IPS-NIHi7 (cell line): Measurements from ENCODE around the gene SLC6A19.
"Not testable (repeated sequence)": the region's sequence is repeated elsewhere in the genome, so short reads cannot be mapped to it uniquely, and the experiment has no call there.

ENCODE experiments used
- DNase-seq: peaks from one replicate; pipeline ENCODE4 v3.0.0; 2012; ENCODE audit warnings: mixed read lengths; ENCODE audit errors: extremely low spot score

Gene SLC6A19

DNA sequence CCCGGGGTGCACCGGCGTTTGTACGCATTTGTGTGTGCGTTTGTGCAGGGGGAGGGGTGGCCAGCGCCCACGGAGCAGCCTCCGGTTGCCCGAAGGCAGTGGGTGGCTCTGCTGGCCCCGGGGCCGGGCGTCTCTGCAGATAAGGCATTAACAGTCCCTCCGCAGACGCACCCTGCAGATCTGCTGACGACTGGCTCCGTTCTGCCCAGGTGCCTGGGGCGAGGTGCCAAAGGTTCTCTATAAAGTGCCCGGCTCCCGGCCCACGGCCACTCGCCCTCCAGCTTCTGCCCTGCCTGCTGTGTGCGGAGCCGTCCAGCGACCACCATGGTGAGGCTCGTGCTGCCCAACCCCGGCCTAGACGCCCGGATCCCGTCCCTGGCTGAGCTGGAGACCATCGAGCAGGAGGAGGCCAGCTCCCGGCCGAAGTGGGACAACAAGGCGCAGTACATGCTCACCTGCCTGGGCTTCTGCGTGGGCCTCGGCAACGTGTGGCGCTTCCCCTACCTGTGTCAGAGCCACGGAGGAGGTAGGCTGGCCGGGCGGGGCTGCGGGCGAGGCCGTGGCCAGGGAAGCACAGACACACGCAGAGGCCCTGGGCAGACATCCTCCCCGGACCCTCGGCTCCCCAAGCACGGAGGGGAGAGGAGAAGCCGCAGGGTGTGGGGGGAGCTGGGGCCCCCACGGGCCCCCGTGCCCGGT is at the start of gene SLC6A19:
Gene SLC6A19 (plus strand): TSS at position 269 of the 699 bp plus-strand sequence. CDS start 56 bp downstream, at position 325.
- no peak for DNase-seq

DNA sequence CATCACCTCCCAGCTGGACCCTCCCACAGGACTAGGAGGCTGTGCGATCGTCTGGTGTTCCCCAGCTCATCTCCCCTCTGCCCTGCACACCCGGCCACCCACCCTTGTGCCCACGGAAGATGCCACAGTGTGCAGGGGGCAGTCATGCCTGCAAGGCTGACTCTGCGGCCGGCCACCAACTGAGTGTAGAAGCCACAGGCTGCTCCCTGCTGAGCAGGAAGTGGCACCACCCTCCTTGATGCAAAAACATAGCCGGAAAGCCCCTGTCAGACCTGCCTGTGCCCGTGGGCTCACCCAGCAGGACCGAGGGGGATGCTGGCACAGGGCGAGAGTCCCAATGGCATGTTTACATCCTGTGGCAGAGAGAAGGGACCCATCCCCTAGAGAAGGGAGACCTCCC is 49.2 kb upstream of the SLC6A19 start:
- DNase-seq = no peak

DNA sequence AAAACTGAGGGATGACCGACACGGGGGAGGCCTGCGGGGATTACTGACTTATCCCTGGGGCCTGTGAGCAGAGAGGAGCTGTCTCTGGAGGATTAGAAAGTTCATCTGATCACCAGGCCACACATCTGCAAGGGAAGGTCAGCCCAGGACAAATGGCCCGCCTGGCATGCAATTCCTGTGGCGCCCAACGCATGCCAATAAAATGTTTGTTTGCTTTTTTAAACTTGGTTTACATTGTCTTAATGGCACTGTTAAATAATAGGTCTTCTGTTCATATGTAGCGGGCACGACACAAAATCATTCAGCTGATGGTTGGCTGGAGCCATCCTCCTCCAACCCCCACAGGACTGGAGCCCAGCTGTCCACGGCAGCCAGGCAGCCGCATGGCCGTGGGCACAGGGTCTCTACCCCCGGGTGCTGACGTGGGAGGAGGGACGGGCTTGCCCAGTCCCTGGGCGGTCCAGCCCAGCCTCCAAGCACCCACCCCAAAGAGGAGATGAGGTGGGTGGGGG is 48.6 kb upstream of the SLC6A19 start:
- DNase-seq = no peak

DNA sequence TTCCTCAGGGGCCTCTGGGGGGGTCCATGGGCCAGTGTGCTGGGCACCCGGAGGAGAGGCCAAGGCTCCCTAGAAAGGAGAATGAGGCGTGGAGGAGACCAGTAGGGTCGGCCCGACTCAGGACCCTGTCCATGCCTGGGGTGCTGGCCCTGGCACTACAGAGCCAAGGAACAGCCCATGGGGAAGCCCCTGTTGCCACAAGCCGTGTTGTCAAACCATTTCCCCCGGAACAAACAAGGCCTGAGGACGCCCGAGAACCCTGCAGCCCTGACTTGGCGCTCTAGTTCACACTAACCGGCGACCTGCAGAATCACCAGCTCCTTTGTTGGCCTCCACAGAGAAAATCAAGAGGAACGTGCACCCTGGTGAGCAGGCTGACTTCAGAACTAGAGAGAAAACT is 48.0 kb upstream of the SLC6A19 start:
- DNase-seq = no peak

DNA sequence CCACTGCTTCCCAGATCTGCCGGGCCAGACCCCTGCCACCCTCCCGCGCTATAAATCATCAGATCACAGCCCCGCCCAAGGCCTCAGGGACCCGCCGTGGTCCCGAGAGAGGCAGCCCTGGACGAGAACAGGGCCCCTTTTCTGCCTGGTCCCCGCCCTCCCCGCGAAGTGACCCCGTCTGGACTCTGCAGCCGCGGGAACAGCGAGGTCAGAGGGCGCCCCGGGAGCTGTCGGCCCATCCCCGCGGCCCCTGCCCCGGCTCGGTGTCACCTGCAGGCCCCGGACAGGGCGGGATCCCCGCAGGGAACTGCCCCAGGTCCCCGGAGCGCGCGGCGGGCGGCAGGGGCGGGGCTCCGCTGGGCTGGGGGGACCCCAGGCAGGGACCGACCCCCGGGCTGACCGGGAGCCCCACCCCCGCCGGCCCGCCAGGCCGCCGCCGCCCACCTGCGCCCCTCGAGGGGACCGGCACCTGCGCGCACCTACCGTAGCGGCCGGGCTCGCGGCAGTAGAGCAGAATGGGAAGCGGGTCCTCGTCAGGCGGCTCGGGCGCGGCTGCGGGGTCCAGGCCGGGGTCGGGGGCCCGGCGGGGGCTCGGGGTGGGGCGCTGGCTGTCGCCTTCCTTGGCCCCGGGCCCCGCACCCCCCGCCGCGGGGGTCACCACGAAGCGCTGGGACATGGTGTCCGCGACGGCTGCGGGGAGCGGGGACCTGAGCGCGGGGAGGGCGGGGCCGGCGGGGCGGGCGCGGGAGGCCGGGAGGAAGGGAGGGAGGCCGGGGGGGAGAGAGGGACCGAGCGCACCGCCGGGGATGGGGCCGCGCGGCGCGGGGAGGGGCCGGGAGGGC is 46.0 kb upstream of the SLC6A19 start:
- no peak for DNase-seq

DNA sequence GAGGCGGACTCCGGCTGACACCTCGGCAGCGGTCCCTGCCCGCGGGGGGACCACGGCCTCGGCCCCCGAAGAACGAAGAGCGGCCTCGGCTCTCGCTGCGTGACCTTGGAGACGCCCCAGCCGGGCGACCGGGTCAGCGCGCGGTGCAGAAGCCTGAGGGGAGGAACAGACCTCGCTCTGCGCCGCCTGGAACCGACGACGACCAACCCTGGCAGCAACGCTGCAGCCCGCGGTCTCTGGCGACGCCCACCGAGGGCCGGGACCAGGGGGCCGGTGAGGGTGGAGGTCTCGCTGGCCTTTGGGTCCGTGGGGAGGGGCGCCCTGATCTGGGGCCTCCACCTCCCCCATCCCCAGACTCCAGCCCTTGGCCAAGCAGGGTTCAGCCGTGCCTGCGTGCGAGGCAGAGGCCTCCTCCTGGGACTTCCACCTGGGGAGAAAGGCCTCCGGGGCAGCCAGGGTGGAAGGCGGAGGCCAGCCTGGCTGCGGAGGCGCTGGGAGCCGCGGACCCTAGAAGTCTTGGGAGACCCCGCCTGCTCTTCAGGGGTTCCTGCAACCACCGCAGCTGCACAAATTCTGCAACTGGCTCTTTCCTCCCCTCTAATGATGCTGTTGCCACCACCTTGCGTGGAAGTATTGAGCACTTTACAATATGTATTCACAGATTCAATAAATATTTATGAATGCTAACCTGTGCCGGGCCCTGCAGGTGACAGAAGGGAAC is 45.2 kb upstream of the SLC6A19 start:
- DNase-seq = peak; percentile 51

DNA sequence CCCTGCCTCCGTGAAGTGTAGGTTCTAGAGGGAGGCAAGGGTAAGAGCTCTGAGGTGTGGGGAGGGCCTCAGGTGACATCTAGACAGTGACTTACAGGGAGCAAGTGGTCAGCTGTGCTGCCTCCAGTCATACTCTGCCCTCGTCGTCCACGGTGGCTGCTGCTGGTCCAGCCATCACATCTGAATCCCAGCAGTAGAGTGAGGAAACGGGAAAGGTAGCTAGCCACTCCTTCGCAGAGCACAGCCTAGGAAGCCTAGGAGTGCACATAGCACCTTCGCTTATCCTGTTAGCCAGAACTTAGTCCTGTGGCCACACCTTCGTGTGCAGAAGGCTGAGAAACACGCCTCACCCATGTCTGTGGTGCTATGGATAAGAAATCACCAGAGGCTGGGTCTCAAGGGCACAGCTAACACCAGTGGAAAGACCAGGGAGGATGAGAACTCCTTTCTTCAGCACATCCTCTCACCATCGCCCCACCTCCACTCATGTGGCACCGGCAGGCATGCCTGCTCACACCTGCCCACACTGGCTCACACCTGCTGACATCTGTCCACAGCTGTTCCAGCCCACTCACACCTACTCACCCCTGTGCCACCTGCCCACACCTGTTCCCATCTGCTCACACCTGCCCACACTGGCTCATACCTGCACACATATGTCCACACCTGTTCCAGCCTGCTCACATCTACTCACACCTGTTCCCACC is 44.5 kb upstream of the SLC6A19 start:
- DNase-seq = no peak

DNA sequence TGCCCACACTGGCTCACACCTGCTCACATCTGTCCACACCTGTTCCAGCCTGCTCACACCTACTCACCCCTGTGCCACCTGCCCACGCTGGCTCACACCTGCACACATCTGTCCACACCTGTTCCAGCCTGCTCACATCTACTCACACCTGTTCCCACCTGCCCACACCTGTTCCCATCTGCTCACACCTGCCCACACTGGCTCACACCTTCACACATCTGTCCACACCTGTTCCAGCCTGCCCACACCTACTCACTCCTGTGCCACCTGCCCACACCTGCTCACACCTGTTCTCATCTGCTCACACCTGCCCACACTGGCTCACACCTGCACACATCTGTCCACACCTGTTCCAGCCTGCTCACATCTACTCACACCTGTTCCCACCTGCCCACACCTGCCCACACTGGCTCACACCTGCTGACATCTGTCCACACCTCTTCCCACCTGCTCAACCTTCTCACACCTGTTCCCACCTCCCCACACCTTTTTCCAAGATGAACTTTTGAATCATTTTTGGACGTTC is 43.9 kb upstream of the SLC6A19 start:
- DNase-seq = not testable (repeated sequence)

DNA sequence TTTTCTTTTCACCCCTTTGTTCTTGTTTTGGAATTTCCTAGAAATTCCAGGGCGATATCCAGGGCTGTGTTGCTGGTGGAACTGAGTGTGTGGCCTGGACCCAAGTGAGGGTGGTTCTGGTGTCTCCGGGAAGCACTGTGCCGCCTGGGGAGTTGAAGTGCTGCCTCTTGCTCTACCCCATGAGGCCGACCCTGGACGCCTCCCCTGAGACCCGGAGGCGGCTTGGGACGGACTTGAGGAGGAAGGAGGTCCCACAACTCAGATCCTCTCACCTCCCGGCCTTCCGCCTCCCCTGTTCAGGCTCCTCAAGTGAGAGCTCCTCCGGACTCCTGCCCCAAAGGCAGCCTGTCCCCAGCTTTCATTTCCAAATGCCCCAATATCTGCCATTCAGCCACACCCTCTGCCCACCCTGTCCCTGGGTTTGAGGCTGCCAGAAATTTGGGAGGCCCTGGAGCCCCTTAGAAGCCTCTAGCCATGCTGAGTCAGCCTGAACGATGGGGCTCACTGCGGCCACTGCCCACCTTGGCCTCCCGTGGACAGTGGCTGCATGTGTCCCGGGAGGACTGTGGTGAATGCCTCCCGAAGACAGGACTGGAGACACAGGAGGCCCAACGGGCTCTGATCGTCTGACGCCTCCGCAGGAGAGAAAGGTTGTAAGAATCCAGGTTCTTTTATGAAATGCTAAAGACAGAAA is 42.6 kb upstream of the SLC6A19 start:
- no peak for DNase-seq

DNA sequence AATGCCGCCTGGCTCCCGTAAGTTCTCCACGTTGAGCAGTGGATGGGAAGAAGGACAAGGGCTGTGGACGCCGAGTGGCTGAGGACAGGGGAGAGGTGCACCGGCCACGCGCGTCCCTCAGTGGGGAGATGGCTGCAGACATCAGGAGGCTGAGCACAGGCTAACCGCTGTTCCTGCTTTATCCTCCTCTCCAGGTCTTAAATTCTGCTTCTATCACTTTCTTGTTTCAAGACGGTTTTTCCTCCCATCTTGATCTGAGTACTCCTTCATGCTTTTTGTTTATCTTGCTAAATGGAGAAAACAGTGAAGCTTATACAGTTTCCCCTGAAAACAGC is 42.1 kb upstream of the SLC6A19 start:
- no peak for DNase-seq

DNA sequence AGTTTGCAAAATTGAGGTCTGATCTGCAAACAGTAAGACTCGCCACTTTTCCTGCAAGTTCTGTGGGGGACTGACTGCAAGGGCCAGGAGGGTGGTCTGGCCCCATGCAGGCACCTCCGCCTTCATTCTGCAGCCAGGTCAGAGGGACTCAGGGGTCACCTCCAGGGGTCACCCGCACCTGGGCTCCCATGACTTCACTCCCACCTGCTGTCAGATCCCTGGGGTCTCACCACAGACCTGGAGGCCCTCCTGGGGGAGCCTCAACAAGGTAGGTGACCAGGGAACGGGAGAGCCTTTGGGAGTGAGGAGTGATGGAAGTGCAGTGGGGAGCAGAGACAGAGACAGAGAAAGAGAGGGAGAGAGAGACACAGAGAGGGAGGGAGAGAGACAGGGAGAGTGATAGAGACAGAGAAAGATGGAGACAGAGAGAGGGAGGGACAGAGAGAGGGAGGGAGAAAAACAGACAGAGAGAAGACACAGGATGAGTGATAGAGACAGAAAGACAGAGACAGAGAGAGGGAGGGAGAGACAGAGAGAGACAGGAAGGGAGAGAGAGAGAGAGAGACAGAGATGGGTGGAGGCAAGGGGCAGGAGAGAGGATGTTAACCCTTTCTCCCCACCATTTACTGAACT is 41.5 kb upstream of the SLC6A19 start:
- DNase-seq = no peak

DNA sequence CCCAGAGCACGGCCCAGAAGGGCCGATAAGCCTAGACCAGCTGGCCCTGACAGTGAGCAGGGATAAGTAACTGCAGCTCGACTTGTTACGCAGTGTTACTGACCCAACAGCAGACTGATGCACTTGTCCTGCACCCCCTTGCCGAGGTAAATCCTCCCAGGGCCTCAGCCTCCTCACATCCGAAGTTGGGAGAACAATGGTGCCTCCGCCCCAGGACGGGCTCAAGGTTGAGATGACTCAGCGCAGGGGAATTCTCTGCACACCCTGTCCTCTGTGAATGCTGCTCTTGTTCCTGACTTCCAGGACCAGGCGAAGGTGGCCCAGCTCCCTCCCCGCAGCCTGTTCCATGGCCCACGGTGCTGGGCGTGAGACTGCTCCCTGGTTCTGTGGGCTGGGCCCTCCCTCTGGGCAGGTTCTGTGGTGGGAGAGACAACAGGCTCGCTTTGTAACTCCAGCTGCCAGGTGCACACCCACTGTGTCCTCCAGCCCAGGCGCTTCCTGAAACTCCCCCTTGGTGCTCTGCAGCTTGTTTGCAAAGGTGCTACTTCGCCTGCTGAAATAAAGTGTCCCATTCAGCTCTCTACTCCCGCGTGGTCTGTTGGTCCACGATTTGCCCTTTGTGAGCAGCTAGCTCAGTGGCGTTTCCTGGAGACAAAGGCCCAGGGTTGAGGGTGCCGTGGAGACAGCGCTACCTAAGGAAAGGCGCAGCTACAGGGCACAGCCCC is 40.1 kb upstream of the SLC6A19 start:
- DNase-seq = no peak

DNA sequence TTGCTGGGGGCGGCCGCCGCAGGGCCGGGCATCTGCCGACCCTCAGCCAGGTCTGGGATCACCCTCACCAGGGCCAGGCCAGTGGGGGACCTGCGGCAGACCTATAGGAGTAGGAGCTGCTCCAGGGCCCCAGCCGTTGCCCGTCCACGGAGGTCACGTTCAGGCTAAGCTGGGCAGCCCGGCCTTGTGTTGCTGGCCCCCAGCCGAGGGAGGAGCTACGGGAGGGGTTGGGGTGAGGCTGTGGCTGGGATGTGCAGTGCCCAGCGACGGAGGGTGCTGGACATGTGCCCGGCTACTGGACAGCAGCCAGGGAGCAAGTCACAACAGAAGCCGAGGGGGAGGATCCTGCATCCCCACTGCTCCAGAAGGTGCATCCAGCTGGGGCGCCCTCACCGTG is 39.6 kb upstream of the SLC6A19 start:
- DNase-seq = no peak

DNA sequence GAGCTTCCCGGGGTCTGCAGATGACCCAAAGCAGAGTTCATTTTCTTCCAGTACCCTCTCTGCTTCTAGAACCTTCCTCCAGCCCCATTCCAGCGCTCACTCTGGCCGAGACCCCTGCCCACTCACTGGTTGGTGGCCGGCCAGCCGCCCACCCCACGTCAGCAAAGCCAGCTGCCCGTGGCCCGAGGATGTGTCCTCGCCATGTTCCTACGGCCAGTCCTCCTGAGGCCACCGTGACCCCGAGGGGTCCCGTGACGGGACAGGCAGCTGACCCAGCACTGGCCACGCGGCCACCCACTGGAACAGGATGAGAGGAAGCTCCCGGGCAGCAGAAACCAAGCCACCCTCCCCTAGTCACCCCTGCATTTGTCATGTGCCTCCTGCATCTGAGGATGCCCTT is 39.1 kb upstream of the SLC6A19 start:
- DNase-seq = no peak

DNA sequence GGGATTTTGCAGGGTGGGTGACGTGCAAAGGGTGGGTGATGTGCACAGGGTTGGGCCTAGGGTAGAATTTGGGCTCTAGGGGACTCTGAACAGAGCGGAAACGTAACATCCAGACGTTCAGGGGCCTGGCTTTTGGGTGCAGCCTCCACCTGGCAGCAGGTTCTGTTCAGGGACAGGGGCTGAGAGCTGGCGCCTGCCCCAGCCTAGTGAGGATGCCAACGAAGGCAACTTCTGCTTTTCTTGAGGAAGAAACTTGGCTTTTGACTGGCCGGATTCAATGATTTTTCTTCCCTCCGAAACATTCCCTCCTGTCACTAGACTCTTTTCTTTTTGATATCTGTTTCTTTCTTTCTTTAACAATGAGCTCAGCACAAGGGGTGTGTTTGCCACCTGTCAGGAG is 38.6 kb upstream of the SLC6A19 start:
- DNase-seq = no peak

DNA sequence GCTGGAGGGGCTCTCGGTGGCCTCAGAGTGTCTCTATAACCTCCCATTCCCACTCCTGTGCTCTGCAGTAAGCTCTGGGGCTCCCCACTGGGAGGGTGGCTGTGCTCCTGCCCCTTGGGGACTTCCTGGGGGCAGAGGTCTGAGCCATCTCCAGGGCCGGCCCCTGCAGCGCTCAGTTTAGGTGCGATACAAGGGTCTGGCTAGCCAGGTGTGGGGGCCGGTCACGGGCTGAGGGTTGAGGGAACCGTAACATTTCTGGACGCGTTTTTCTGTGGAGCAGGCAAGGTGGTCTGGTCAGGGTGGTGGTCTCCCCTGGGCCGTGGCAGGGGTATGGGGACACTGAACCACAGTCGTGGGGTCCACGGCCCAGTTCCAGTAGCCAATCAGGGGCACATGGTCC is 38.0 kb upstream of the SLC6A19 start:
- DNase-seq = no peak

DNA sequence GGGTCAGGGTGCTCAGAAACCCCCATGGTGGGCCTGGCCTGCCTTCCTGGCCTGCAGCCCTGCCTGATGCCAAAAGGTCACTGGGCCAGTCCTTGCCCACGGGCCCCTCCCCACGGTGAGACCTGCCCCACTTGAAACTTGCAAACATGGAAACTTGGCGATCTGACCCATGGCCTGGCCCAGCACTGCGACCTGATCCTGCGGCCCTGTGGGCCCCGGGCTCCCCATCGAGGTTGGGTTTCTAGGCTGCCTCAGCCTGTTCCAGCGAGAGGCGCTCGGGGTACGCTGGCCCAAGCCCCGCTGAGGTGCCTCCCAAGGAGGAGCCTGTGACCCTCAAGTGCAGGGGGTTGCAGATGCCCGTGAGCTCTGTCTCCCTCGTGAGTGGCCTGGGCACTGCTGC is 37.5 kb upstream of the SLC6A19 start:
- DNase-seq = no peak

DNA sequence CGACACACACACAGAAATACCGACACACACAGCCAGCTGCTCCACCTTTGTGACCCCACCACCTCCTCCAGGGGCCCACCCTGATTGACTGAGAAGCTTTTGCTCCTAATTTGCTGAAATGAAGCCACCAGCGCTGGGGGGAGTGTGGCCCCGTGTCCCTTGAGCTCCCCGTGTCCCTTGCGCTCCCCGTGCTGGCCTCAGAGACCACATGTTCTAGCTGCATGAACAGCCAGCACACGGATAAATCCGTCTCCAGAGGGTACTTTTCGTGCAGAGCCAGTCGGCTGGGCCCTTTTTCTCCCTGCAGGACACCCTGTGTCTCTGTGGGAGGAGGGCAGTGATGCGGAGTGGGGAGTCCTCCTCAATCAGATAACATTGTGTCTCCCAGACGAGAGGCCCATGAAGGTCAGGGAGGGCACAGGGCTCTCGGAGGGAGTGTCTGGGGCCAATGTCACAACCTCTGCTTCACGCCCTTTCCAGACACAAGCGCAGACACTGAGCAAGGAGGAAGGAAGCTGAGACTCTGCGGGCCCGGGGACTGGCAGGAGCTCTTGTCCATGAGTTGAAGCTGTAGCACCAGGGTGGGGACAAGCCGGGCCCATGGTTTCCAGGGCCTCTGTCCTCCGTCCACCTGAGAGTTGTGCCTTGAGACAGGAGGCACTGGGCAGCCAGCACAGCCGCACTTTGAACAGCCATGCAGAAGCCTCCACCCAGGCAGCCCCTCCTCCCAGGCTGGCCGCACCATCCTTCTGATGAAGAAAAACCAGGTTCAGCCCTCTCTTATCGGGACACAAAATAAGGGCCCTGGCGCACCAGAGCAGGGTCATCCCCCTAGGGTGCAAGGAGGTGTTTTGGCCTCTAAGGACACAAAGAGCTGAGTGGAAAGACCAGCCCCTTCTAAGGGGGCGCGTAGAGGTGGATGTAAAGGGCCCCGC is 36.4 kb upstream of the SLC6A19 start:
- DNase-seq = no peak

DNA sequence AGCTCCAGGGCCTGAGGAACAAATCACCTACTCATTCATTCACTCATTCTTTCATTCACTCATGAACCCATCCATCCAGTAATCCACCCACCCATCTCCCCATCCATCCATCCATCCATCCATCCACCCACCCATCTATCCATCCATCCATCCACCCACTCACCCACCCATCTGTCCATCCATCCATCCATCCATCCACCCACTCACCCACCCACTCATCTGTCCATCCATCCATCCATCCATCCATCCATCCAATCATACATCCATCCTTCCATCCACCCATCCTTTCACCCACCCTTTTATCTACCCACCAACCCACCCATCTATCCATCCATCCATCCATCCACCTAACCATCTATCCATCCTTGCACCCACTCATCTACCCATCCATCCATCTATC is 35.5 kb upstream of the SLC6A19 start:
- DNase-seq = no peak
